HG03159 (cell line): ENCODE results near the gene MRFAP1.
"Not testable (repeated sequence)": the region's sequence is repeated elsewhere in the genome, so short reads cannot be mapped to it uniquely, and the experiment has no call there.

Experiments
- ATAC-seq: cut with Tn5 transposase; IDR thresholded peaks from one replicate; pipeline ENCODE4 v1.9.1; 2021; ENCODE audit warnings: mild to moderate bottlenecking, moderate library complexity; ENCODE audit not compliant: unreplicated experiment

MRFAP1 gene

DNA sequence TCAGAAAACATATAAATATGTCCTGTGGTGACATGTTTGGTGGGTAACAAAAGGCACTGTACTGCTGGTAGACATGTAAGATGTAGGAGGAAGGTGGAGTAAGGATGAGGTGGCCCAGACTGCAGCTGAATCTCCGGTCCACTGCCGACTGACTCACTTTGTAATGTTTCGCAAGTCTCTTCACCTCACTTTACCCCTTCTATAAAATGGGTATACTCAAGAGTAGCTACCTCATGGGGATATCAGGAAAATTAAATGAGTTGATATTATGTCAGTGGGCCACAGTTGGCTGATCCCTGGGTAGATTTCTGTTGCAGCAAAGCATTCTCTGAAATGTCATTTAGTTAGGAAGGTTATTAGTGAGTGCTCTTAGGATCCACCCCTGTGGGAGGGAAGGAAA is 22.1 kb downstream of the MRFAP1 start:
- no peak for ATAC-seq

DNA sequence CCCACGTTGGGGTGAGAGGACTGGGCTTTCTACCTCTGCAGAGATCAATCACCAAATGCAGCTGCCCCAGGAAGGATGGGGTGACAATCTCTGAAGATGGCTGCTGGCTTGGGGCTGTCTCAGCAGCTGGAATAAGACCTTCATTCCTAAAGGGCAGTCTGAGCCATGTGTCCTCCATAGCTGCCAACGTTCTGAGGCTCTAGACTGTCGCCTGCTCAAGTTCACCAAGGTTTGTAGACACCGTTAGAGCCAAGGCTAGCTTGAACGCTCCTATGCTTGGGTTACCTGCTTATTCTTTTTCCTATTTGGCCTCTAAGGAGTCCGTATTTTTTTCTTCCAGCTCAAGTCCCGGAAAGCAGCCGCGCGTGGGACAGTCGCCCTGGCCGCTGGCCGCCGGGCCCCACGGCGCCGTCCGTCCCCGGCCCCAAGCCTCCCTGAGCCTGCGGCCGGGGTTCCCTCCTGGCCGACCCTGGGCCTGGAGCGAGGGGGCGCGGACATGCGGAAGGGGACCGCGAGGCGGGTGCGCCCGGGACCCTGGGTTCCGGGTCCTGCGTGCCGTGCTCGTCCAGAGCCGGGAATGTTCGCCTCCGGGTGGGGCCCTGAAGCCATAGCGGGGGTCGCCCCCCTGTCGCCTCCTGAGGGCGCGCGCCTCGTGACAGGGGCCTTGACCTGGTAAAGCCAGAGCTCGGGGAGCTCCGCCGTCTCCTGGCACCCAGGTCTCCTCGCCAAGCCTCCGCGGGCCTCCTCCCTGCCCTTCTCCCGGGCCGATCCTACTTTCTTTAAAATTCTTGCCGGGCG is 23.3 kb downstream of the MRFAP1 start:
- ATAC-seq, result no peak

DNA sequence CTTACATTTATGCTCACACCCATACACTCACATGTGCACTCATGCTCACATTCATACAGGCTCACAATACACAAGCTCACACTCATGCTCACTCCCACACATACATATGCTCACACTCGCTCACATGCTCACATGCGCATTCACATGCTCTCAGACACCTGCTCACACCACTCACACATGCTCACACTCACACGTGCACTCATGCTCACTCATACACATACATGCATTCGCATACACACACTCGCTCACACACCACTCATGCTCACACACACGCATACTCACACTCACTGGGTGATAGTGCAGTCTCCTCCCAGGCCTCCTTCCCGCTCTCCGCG is 24.8 kb downstream of the MRFAP1 start:
- no peak for ATAC-seq

DNA sequence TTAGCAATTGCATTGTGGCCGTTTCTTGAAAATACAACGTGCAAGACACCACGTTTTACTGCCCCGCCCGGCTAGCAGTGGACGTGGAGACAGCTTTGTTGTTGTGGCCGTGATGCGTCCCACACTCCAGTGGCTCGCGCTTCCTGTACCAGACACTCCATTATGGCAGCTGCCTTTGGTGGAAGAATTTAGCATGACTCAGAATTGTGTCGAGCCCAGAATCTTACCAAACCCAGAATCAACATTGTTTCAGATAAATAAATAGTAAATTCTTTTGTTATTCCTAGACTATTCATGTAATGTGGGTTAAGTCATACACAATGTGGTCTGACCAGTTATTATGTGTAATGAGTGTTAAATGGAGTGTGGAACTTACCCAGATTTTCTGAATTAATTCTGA is 27.9 kb downstream of the MRFAP1 start:
- ATAC-seq, result no peak

DNA sequence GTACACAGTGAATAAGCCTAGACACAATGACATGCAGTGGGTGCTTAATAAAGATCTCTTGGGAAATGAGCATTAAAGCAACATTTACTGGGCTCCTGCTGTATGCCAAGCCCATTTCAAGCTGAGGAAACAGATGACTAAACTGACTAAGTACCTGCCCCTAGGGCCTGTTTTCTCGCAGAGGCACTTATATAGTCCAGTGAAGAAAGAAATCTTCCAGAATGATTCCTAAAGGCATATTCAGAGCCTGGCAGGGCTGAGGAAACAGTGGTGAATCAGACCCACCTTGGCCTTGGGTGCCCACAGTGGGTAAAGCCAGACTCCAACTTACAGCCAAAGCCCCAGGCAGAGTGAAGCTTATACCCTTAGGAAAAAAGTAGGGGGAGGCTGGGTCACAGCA is 31.2 kb downstream of the MRFAP1 start:
- ATAC-seq, result no peak

DNA sequence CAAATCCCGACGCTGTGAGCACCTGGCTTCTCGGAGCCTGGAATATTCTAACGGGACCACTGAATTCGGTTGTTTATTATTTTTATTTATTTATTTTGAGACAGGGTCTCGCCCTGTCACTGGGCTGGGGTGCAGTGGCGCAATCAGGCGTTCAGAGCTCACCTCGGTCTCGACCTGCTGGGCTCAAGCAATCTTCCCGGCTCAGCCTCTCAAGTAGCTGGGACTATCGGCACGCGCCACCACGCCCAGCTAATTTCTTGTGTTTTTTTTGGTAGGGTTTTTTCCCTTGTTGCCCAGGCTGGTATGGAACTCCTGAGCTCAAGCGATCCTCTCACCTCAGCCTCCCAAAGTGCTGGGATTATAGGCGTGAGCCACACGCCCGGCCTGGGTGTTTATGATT is 31.6 kb downstream of the MRFAP1 start:
- ATAC-seq, result no peak

DNA sequence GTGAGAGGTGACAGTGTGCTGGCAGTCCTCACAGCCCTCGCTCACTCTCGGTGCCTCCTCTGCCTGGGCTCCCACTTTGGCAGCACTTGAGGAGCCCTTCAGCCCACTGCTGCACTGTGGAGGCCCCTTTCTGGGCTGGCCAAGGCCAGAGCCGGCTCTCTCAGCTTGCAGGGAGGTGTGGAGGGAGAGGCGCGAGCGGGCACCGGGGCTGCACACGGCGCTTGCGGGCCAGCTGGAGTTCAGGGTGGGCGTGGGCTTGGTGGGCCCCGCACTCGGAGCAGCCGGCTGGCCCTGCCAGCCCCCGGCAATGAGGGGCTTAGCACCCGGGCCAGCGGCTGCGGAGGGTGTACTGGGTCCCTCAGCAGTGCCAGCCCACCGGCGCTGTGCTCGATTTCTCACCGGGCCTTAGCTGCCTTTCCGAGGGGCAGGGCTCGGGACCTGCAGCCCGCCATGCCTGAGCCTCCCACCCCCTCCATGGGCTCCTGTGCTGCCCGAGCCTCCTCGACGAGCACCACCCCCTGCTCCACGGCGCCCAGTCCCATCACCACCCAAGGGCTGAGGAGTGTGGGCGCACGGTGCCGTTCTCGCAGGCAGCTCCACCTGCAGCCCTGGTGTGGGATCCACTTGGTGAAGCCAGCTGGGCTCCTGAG is 32.2 kb downstream of the MRFAP1 start:
- not testable (repeated sequence) for ATAC-seq

DNA sequence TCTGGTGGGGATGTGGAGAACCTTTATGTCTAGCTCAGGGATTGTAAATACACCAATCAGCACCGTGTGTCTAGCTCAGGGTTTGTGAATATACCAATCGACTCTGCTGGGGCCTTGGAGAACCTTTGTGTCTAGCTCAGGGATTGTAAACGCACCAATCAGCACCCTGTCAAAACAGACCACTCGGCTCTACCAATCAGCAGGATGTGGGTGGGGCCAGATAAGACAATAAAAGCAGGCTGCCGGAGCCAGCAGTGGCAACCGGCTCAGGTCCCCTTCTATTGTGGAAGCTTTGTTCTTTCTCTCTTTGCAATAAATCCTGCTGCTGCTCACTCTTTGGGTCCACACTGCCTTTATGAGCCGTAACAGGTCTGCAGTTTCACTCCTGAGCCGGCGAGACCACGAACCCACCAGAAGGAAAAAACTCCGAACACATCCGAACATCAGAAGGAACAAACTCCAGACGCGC is 32.7 kb downstream of the MRFAP1 start:
- ATAC-seq, result not testable (repeated sequence)

DNA sequence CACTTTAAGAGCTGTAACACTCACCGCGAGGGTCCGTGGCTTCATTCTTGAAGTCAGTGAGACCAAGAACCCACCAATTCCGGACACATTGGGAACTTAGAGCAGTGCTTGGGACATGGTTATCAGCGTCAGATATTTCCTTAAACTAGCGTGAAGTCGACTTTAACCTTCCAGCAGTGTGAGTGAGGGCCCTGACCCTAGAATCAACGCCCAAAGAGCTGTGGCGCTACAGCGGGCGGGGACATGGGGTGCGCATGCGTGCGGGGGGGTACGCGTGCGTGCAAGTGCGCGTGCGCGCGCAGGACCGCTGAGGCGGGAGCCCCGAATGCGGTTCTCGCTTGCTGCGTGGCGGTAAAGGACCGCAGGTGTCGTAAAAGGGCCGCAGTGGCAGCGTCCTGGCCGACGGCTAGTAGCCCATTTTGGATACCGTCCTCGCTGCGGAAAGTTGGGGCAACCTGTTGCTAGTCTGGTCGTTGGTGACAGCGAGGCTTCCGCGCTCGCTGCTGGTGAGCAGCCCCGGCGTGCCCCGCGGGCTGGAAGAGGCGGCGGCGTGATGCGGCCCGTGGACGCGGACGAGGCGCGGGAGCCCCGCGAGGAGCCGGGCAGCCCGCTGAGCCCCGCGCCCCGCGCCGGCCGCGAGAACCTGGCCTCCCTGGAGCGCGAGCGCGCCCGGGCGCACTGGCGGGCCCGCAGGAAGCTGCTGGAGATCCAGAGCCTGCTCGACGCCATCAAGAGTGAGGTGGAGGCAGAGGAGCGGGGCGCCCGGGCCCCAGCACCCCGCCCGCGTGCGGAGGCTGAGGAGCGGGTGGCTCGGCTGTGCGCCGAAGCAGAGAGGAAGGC is 33.4 kb downstream of the MRFAP1 start:
- ATAC-seq, result peak; percentile 83

DNA sequence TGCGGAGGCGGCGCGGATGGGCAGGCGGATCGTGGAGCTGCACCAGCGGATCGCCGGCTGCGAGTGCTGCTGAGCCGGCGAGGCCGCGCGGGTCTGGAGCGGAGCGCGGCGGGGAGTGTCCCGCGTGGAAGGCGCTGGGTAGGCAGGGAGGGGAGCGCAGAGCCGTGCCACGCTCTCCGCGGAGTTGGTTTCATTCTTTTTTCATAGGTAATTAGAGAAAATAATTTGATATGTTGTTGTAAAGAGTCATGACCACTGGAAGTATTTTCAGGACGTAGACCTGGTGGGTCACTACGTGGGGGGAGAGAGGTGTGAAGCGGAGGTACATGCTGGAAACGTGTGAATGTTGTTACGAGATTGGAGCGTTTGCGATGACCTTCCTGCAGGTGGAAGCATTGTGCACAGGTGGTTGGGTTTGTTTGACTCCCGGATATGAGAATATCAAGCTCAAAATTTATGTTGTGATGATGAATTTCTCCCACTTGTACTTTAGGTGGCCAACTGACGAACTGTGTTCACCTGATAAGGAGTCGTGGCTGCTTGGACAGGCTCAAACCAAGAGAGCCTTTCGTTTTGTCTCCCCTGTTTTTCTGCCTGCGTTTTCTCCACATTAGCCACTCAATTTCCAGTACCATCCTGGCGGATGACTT is 34.1 kb downstream of the MRFAP1 start:
- peak; percentile 45 for ATAC-seq

DNA sequence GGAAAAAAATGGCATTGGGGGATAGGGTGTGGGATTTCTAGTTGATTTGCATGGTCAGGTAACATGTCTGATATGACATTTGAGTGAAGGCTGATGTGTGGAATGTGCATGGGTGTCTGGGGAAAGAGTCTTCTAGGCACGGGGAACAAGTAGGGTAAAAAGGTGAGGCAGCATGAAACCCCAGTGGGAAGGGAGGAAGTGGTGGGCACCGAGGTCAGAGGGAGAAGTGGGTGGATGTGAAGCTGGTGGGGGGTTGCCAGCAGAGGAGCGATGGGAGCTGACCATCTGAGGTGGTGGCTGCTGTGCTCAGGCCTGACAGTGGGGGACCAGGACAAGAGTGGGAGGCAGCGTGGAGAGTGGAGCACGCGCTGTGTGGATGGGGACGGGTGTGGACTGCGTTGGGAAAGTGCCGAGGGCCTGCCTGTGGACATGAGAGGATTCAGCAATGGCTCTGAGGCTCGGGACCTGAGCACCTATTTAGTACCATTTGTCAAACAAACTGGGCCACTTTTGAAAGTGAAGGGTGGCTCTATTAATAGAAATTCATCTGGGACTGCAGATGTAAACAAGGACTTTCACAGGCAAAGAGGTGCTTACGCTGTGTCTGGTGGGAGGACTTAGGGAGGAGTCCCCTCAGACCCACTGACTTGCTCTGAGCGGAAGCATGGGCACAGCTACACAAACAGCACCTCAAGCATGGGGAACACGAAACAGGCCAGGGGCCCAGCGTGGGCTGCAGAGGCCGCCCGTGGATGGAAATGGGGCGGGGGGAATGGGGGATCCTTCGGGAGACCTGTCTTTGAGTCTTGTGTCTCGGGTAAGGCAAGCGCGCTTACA is 36.5 kb downstream of the MRFAP1 start:
- ATAC-seq, result no peak

DNA sequence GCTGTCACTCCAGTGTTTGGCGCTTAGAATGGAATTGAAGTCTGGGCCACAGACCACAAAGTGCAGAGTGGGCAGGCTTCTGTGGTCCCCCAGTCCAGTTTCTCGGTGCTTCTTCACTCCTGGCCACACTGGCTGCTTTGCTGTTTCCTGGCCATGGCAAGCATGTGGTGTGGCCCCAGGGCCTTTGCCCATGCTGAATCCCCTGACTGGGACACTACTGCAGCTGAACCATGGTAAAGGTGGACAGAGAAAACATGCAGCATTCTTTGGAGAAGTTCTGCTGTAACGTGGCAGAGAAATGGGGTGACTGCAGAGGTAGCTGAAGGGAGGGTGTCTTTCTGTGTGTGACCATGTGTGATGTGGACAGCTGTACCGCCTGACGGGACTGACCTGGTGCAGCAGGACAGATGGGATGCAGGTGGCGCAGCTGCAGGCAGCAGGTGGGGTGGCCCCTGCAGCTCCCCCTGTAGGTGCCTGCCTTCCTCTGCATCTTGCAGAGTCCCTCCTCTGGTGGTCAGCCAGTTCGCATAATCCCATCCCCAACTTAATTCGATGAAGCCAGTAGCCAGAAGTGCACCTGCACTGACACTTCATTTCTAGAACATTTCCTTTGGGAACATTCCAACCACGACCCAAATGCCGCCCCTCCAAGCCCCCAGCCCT is 40.0 kb downstream of the MRFAP1 start:
- ATAC-seq, result no peak

DNA sequence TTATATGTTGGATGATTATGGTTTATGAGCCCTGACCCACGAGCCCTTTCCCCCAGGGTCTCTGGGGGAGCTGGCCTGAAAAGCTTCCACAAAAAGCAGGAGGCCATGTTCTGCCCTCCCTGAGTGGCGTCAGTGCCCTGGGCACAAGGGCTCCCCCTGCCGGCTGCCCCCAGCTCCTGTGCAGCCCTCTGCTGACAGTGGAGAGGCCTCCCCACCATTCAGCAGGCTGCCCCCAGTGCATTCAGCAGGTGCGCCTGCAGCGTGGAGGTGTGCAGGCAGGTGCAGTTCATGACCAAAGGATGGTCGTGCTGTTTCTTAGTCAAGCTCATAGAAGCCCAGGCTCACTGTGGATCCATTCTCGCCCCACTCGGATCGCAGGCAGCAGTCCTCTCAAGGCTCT is 40.7 kb downstream of the MRFAP1 start:
- ATAC-seq, result no peak

DNA sequence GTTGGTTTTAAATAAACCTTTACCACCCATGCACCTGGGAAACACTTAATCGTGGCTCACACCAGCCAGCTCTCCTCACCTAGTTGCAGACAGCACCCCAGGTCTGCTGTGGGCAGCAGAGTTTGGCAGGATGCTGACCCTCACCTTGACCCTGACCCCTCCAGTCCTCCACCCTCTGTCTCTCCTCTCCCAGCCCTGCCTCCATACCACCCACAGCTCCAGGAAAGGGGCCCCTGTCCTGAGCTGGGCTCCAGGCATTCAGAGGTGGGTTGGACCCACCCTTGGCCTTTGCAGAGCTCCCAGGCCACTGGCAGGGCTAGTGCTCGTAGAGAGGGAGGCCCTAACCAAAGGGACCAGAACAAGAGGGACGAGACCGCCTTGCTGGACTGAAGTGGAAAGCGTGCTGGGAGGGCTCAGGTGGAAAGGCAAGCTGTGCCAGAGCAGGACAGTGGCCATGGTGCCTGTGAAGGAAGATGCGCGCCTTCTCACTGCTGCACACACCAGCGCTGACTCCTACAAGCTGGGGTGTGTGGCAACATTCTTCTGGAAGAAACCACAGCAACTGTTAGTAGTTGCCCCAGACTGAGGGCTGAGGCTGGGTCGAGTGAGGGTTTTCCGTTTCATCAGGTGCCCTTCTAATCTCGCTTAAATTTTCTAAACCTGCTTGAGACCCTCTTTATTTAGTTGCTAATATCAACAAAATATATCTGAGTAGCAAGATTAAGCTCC is 42.5 kb downstream of the MRFAP1 start:
- ATAC-seq, result no peak

DNA sequence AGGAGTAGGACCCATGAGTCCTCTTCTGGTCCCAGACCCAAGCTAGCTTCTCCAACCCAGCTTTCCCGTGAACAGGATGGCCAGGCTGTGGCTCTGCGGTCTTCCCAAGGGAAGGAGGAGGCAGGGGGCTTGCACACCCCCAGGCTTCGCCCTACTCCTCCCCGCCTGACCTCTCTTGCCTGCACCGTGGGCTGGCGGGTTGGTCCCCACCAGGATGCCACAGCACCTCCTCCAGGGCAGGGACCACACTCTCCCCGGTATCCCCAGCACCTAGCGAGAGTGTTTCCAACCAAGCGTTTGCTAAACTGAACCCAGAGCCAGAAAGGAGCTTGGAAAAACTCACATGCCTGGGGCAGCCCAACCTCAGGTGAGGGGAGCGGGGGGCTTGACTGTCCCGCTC is 44.2 kb downstream of the MRFAP1 start:
- ATAC-seq, result no peak

DNA sequence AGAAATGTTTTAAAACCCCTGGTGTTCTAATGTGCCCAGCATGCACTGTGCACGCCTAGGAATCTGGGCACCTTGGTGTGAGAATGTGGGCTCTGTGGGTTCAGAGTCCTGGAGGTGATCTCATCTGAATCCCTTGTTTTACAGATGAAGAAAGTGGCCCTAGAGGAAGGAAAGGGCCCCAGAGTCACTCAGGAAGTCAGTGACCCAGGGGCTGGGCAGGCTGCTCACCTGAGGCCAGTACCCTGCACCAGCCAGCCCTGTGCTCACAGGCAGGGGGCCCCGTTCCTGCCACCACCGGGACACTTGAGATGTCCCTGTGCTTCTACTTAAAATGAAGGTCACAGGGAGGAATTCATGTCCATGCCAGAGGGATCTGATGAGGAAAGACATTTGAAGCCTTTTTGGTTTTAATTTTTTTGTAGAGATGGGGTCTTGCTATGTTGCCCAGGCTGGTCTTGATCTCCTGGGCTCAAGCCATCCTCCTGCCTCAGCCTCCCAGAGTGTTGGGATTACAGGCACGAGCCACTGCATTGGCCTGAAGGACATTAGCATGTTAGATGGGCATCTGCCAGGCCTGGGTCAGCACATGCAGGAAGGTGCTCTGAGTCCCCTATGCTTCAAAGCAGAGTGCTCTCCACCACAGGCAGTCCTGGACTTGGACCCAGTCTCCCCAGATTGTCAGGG is 45.8 kb downstream of the MRFAP1 start:
- ATAC-seq, result no peak

DNA sequence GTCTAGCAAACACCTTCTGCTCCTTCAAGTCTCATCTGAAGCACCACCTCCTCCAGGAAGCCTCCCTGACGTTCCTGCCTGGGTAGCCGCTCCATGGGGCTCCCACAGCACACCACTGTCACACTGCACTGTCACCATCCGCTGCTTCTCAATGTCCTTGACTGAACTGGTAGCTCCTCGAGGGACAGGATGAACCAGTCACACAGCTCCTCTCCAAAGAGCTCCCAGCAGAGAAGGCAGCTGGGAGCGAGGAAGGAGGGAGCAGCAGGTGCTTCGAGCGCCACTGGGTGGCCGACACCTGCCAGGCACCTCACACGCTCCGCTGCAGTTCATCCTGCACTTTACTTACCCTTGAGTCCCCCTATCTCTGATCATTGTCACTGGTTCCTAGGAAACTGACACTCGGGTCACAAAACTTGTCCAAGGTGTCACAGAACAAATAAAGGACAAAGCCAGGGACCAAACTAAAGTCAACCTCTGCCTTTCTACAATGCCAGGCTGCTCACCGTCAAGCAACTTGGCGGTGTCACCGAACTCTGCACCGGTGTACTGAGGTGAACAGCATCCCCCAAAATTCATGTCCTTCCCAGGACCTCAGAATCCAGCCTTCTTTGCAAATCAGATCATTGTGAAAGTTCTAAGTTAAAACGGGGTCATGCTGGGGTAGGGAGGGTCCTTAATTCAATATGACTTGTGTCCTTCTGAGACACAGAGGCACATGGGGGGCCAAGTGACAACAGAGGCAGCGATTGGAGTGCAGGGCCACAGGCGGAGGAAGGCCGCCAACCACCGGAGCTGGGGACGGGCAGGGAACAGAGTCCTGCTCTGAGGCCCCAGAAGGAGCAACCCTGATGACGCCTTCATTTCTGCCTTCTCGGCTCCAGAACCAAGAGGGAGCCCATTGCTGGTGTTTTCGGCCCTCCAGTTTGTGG is 47.7 kb downstream of the MRFAP1 start:
- ATAC-seq, result no peak
